GM10266 (cell line): ENCODE results near the gene HOXC12.

Source experiments
- DNase-seq: peaks from one replicate; pipeline ENCODE4 v3.0.0; 2012; ENCODE audit errors: extremely low spot score
- CTCF ChIP-seq: IDR thresholded peaks from 2 replicates; pipeline ENCODE4 v1.5.1; 2012; ENCODE audit warnings: mild to moderate bottlenecking, low read depth; ENCODE audit not compliant: control insufficient read depth, insufficient read depth; ENCODE audit errors: missing control alignments

Gene HOXC12

DNA sequence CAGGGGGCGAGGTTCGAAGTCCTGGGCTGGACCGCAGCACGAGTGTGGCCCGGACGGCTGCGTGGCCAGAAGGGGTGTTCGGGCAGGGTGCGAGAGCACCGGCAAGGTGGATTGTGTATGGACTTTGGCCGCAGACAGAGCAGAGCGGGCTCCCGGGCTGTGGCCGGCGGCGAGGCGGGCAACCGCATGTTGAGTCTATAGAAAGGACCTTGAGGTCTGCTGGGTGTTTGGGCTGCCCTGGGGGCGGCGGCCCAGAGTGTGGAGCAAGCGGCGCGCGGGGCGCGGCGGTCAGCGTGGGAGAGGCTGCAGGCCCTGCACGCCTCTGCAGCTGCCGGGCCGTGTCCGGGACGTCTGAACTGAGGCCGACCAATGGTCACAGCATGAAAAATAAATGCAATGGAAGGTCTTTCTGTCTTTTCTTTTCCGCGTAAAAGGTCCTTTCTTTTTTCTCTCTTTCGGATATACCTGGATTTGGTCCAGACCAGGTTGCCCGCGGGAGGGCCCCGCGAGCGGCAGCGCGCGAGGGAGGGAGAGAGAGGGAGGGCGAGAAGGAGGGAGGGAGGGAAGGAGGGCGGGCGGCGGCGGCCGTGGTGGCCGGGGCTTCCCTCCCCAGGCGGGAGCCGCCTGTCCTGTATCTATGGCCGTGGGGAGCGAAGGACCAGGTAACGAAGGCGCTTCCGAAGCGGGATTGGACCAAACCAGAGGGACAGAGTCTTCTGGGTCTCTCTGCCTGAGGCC is 39.7 kb downstream of the HOXC12 start:
- TF ChIP-seq CTCF = no peak
- DNase-seq = no peak

- TF ChIP-seq CTCF = no peak
- DNase-seq = no peak
Measured at GRCh38 chr12:53995002-53995377, 40.3 kb downstream of the HOXC12 start.

GRCh38 chr12:53995378-53996239 is 40.9 kb downstream of the HOXC12 start:
- peak; percentile 72 for DNase-seq
- no peak for TF ChIP-seq CTCF

DNA sequence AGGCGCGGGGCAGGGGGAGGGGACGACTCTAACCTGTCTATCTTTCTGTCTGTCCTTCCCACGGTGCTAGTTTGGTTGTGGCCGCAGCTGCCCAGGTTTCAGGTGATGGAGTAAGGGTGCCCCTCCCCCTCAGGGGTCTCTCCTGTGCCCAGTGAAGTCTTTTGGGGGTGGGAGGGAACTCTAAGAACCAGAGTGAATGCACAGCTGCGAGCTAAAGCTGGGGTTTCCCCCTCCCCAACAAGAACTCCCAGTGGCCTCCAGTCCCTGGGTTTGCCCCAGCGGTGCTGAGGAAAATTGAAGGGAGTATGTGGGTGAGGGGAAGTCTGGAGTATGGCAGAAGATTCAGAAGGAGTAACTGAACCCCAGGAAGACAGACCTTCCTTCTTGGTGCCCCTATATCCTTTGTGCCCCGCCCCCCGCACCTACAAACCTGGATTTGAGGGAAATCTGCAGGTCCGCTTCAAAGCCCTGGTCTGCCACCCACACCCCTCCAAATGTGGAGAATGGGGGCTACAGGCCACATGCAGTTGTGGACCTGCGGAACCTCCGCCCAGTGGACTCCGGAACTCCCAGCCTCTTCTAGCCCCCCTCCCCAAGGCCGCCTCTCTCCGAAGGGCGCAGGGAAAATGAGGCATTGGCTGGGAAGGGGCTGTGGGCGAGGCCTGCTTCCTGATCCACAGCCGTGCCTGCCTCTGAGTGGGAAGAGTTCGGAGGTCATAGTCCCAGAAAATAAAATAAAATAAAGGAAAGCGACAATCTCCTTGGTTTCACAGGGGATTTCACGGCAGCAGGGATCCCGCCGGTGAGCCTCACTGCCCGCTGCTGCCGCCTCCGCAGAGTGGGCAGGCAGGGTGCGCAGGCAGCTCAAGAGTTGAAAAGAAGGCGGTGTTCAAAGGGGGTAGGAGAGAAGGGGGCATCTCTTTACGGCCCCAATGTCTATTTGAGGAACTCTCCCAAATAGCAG is 41.8 kb downstream of the HOXC12 start:
- DNase-seq = peak; percentile 74
- TF ChIP-seq CTCF = no peak

- no peak for DNase-seq
- no peak for TF ChIP-seq CTCF
Measured at GRCh38 chr12:53997204-53998109, 42.8 kb downstream of the HOXC12 start.
